GM23248 (cell line): ENCODE results near the gene MOB2. TPM values are rescaled to one million over a fixed set of nuclear protein-coding genes. Genes with fewer than 3 reads are reported as not detected.

Experiments
- DNase-seq: peaks from one replicate; pipeline ENCODE4 v3.0.0-alpha.2; 2015
- H2AFZ ChIP-seq: fragments of 200-600 bp; sonication (generic); 2 replicates; pipeline ENCODE4 v1.6.1; 2016; ENCODE audit warnings: antibody characterized with exemption
- H3F3A ChIP-seq: fragments of 200-600 bp; sonication (generic); 2 replicates; pipeline ENCODE4 v1.6.1; 2016; ENCODE audit warnings: mild to moderate bottlenecking, antibody characterized with exemption, mixed run types; ENCODE audit not compliant: insufficient read depth
- H3K27ac ChIP-seq: fragments of 200-600 bp; sonication (generic); 2 replicates; pipeline ENCODE4 v1.5.1; 2016; ENCODE audit warnings: mild to moderate bottlenecking
- H3K27me3 ChIP-seq: fragments of 200-600 bp; sonication (generic); replicated peaks from 2 replicates; pipeline ENCODE4 v1.6.1; 2016; ENCODE audit warnings: mild to moderate bottlenecking; ENCODE audit not compliant: insufficient read depth
- H3K36me3 ChIP-seq: fragments of 200-600 bp; sonication (generic); 2 replicates; pipeline ENCODE4 v1.6.1; 2016; ENCODE audit warnings: low read depth, mild to moderate bottlenecking
- H3K4me1 ChIP-seq: fragments of 200-600 bp; sonication (generic); 2 replicates; pipeline ENCODE4 v1.6.1; 2016; ENCODE audit warnings: mild to moderate bottlenecking; ENCODE audit not compliant: insufficient read depth
- H3K4me2 ChIP-seq: fragments of 200-600 bp; sonication (generic); one replicate; pipeline ENCODE4 v1.6.1; 2016; ENCODE audit warnings: mild to moderate bottlenecking; ENCODE audit not compliant: unreplicated experiment
- H3K4me3 ChIP-seq: fragments of 200-600 bp; sonication (generic); 2 replicates; pipeline ENCODE4 v1.5.1; 2016; ENCODE audit warnings: mild to moderate bottlenecking
- H3K79me2 ChIP-seq: fragments of 200-600 bp; sonication (generic); 2 replicates; pipeline ENCODE4 v1.6.1; 2016; ENCODE audit warnings: mild to moderate bottlenecking; ENCODE audit not compliant: insufficient read depth
- H3K9ac ChIP-seq: fragments of 200-600 bp; sonication (generic); 2 replicates; pipeline ENCODE4 v1.6.1; 2016; ENCODE audit warnings: mild to moderate bottlenecking
- H3K9me2 ChIP-seq: fragments of 200-600 bp; sonication (generic); 2 replicates; pipeline ENCODE4 v1.6.1; 2016; ENCODE audit warnings: mixed run types, mild to moderate bottlenecking, moderate library complexity; ENCODE audit not compliant: insufficient read depth
- H3K9me3 ChIP-seq: fragments of 200-600 bp; sonication (generic); one replicate; pipeline ENCODE4 v1.6.1; 2017; ENCODE audit warnings: low read depth
- H4K20me1 ChIP-seq: fragments of 200-600 bp; sonication (generic); 2 replicates; pipeline ENCODE4 v1.6.0; 2016; ENCODE audit not compliant: insufficient read depth
- EZH2 ChIP-seq: fragments of 200-600 bp; sonication (generic); IDR thresholded peaks from 2 replicates; pipeline ENCODE4 v1.6.1; 2018; ENCODE audit warnings: antibody characterized with exemption, mild to moderate bottlenecking; ENCODE audit not compliant: insufficient read depth, poor library complexity, severe bottlenecking
- EZH2phosphoT487 ChIP-seq: fragments of 200-600 bp; sonication (generic); IDR thresholded peaks from 2 replicates; pipeline ENCODE4 v1.6.1; 2018; ENCODE audit warnings: antibody characterized with exemption, moderate library complexity, mild to moderate bottlenecking, low read depth; ENCODE audit not compliant: insufficient read depth
- WGBS, 2 experiments: methylation state at CpG; one replicate each; pipeline ENCODE4 v1.1.6; 2015 to 2017; ENCODE audit warnings: low lambda C conversion rate in 2 of 2, low coverage in 1 of 2; ENCODE audit errors: missing lambda C conversion rate in 2 of 2; 5-methylcytosine and 5-hydroxymethylcytosine counted together
- in situ Hi-C: fragments of 300-500 bp; cut with MboI; formaldehyde crosslinking; loops from 2 replicates; pipeline ENCODE4 v1.15.0; 2020
- polyA plus RNA-seq: library from polyadenylated mRNA; unstranded; fragments of >200 nt; fragmentation: Nextera tagmentation; extraction: Ambion mirVana; gene quantifications from 2 replicates; pipeline ENCODE4 v1.2.1, GENCODE V29; 2016
- total RNA-seq: library from RNA; depleted of rRNA; stranded (reverse); fragments of >200 nt; shearing (Covaris generic); gene quantifications from 2 replicates; pipeline ENCODE4 v1.2.3, GENCODE V29; 2014

Gene MOB2
- total and polyA plus RNA-seq, 2 experiments from 2014 or later, result 28.8 to 29.3 TPM

- WGBS, 2 experiments, result 96% methylated on average over 15 to 16 of the region's 19 CpGs
- DNase-seq, result no peak
- TF ChIP-seq EZH2 (no peak), EZH2phosphoT487 (no peak)
- Histone ChIP-seq H3K27me3 (no peaks in the 10 kb centered on the region), H3K4me3 (no peak overlapping the region), H3K9me3 (no peaks in the 10 kb centered on the region), H3F3A (no peaks in the 10 kb centered on the region), H2AFZ (no peak overlapping the region), H3K9ac (no peak overlapping the region), H3K4me1 (no peaks in the 10 kb centered on the region), H4K20me1 (no peaks in the 10 kb centered on the region), H3K79me2 (no peaks in the 10 kb centered on the region), H3K36me3 (no peaks in the 10 kb centered on the region), H3K27ac (no peak overlapping the region), H3K4me2 (no peak overlapping the region), H3K9me2 (no peaks in the 10 kb centered on the region)
- in situ Hi-C loops, result no loop called here
Measured at GRCh38 chr11:1468473-1469066, 18.0 kb downstream of the MOB2 start.

- no peaks in the 10 kb centered on the region for H3K9me3 ChIP-seq
- H3K9ac ChIP-seq, result no peak overlapping the region
- H3K36me3 ChIP-seq, result no peaks in the 10 kb centered on the region
- H2AFZ ChIP-seq, result no peak overlapping the region
- H3K9me2 ChIP-seq, result no peaks in the 10 kb centered on the region
- in situ Hi-C loops, result no loop called here
- no peaks in the 10 kb centered on the region for H4K20me1 ChIP-seq
- H3K4me1 ChIP-seq, result no peaks in the 10 kb centered on the region
- no peaks in the 10 kb centered on the region for H3K27me3 ChIP-seq
- no peak overlapping the region for H3K27ac ChIP-seq
- H3K4me3 ChIP-seq, result no peak overlapping the region
- WGBS, 2 experiments, result 94% methylated on average over 14 to 18 of the region's 18 CpGs
- TF ChIP-seq EZH2, result no peak
- TF ChIP-seq EZH2phosphoT487, result no peak
- no peaks in the 10 kb centered on the region for H3K79me2 ChIP-seq
- no peak for DNase-seq
- no peak overlapping the region for H3K4me2 ChIP-seq
- H3F3A ChIP-seq, result no peaks in the 10 kb centered on the region
Measured at GRCh38 chr11:1468002-1468401, 18.6 kb downstream of the MOB2 start.

GRCh38 chr11:1467270-1467669, 19.3 kb downstream of the MOB2 start:
- Histone ChIP-seq H3K27ac (no peak overlapping the region), H3K9me3 (no peaks in the 10 kb centered on the region), H3K36me3 (no peaks in the 10 kb centered on the region), H3K27me3 (no peaks in the 10 kb centered on the region), H3F3A (no peaks in the 10 kb centered on the region), H3K4me3 (no peak overlapping the region), H3K79me2 (no peaks in the 10 kb centered on the region), H4K20me1 (no peaks in the 10 kb centered on the region), H3K9ac (no peak overlapping the region), H3K4me2 (no peak overlapping the region), H3K4me1 (no peaks in the 10 kb centered on the region), H2AFZ (no peak overlapping the region), H3K9me2 (no peaks in the 10 kb centered on the region)
- no peak for TF ChIP-seq EZH2
- TF ChIP-seq EZH2phosphoT487, result no peak
- 85 to 90% methylated on average over 9 of the region's 9 CpGs for WGBS, 2 experiments
- no peak for DNase-seq
- in situ Hi-C loops, result no loop called here

- Histone ChIP-seq H3K27ac (no peak overlapping the region), H3F3A (no peaks in the 10 kb centered on the region), H3K4me1 (no peaks in the 10 kb centered on the region), H3K79me2 (no peaks in the 10 kb centered on the region), H3K27me3 (no peaks in the 10 kb centered on the region), H3K9me2 (no peaks in the 10 kb centered on the region), H4K20me1 (no peaks in the 10 kb centered on the region), H2AFZ (no peak overlapping the region), H3K9me3 (no peaks in the 10 kb centered on the region), H3K4me2 (no peak overlapping the region), H3K4me3 (no peak overlapping the region), H3K36me3 (no peaks in the 10 kb centered on the region), H3K9ac (no peak overlapping the region)
- TF ChIP-seq EZH2 (no peak), EZH2phosphoT487 (no peak)
- no peak for DNase-seq
- in situ Hi-C loops, result no loop called here
- WGBS, 2 experiments, result 84 to 87% methylated on average over 16 of the region's 16 CpGs
Measured at GRCh38 chr11:1466784-1467183, 19.8 kb downstream of the MOB2 start.
